ENCODE data around the gene S100A8.
"Not testable (repeated sequence)": the region's sequence is repeated elsewhere in the genome, so short reads cannot be mapped to it uniquely, and the experiment has no call there.

Gene S100A8

GRCh38 chr1:153428791-153429190 is 37.9 kb upstream of the S100A8 start:
- FAIRE-seq (no peak), DNase-seq (ENCODE audit: insufficient read length, low spot score) (no peak)
- no peak for TF ChIP-seq CTCF (IDR thresholded peaks at IDR 0.05; ENCODE audit: insufficient read depth, missing control alignments)

- DNase-seq (ENCODE audit: insufficient read length, low spot score) (no peak), FAIRE-seq (no peak)
- TF ChIP-seq CTCF (IDR thresholded peaks at IDR 0.05; ENCODE audit: insufficient read depth, missing control alignments): no peak
Observed at GRCh38 chr1:153428073-153428638, 37.3 kb upstream of the S100A8 start.

- TF ChIP-seq CTCF (IDR thresholded peaks at IDR 0.05; ENCODE audit: insufficient read depth, missing control alignments): no peak
- FAIRE-seq (no peak), DNase-seq (ENCODE audit: insufficient read length, low spot score) (no peak)
Observed at GRCh38 chr1:153426809-153427208, 35.9 kb upstream of the S100A8 start.

- no peak for TF ChIP-seq CTCF (IDR thresholded peaks at IDR 0.05; ENCODE audit: insufficient read depth, missing control alignments)
- DNase-seq (ENCODE audit: insufficient read length, low spot score) (no peak), FAIRE-seq (no peak)
Observed at GRCh38 chr1:153422450-153423068, 31.7 kb upstream of the S100A8 start.

- DNase-seq (ENCODE audit: insufficient read length, low spot score) (no peak), FAIRE-seq (no peak)
- no peak for TF ChIP-seq CTCF (IDR thresholded peaks at IDR 0.05; ENCODE audit: insufficient read depth, missing control alignments)
Observed at GRCh38 chr1:153420306-153420705, 29.4 kb upstream of the S100A8 start.

- FAIRE-seq: not testable (repeated sequence)
Observed at GRCh38 chr1:153419436-153419793, 28.5 kb upstream of the S100A8 start.

GRCh38 chr1:153418758-153419435 is 28.0 kb upstream of the S100A8 start:
- FAIRE-seq; DNase-seq (ENCODE audit: insufficient read length, low spot score): not testable (repeated sequence)

More at GRCh38 chr1:153419436-153419793, 28.5 kb upstream of the S100A8 start:
- DNase-seq (ENCODE audit: insufficient read length, low spot score): not testable (repeated sequence)

GRCh38 chr1:153417136-153417888 is 26.4 kb upstream of the S100A8 start:
- FAIRE-seq (no peak), DNase-seq (ENCODE audit: insufficient read length, low spot score) (no peak)
- no peak for TF ChIP-seq CTCF (IDR thresholded peaks at IDR 0.05; ENCODE audit: insufficient read depth, missing control alignments)

All from D721Med (cell line).